ENCODE data around the gene PLD6.

Gene PLD6

GRCh38 chr17:17182598-17183136 is 23.5 kb downstream of the PLD6 start:
- Histone ChIP-seq H3K4me1 (ENCODE audit: control insufficient read depth, insufficient read depth, low read length) (peaks cover 4% of the 10 kb centered on the region; the same call in 1 of the 2 replicates), H3K4me3 (ENCODE audit: low read depth, low read length) (no peak overlapping the region), H3K36me3 (ENCODE audit: control insufficient read depth, insufficient read depth, low read length) (peaks cover 69% of the 10 kb centered on the region), H3K9ac (ENCODE audit: low read length) (no peak overlapping the region), H3K9me3 (ENCODE audit: control insufficient read depth, insufficient read depth, low read depth, low read length) (no peaks in the 10 kb centered on the region), H3K27me3 (ENCODE audit: control insufficient read depth, insufficient read depth, low read length) (no peaks in the 10 kb centered on the region), H3K27ac (ENCODE audit: low read depth, low read length) (no peak overlapping the region)

DNA sequence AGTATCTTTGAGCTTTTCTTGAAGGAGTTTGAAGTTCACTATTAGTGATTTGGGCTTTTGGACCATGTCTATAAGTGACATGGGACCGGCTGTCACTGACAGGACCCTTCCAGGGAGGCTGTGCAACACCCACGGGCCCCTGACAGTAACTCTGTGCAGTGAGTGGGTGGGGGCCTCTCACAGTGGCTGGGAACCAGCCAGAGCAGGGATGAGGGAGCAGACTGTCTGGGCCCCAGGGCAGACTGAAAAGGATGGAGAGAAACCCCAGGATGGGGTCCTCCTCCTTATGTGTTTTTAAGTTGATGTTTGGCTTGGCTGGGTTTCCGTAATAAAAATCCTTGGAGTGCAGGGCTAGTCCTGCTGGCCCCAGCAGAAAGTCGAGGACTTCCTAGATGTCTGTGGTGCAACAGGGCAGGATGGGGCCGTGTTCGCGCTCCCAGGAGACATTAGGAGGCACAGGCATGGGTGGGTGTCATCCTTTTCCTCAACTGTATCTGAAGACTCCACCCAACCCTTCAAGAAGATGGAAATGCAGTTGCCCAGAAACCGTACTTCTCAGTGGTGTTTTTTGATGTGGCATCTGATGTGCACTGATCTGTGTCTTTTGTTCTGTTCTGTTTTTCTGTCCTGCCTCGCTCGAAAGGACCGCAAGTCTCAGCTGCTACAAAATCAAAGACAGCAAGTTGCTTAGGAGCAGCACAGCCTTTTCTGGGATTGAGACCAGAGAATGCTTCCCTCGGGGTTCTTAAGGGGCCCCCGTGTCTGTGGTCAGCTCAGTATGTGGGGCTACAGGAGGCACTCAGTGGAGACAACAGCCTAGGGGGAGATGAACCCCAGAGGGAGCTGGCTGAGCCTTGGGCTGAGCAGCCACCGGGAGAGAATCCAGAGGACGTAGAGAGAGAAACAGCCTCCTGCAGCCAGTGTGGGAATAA is 24.2 kb downstream of the PLD6 start:
- no peaks in the 10 kb centered on the region for H3K9me3 ChIP-seq (ENCODE audit: control insufficient read depth, insufficient read depth, low read depth, low read length)
- no peak overlapping the region for H3K9ac ChIP-seq (ENCODE audit: low read length)
- H3K27ac ChIP-seq (ENCODE audit: low read depth, low read length) = no peak overlapping the region
- H3K27me3 ChIP-seq (ENCODE audit: control insufficient read depth, insufficient read depth, low read length) = no peaks in the 10 kb centered on the region
- no peak overlapping the region for H3K4me3 ChIP-seq (ENCODE audit: low read depth, low read length)
- peaks cover 4% of the 10 kb centered on the region; the same call in 1 of the 2 replicates for H3K4me1 ChIP-seq (ENCODE audit: control insufficient read depth, insufficient read depth, low read length)
- peaks cover 71% of the 10 kb centered on the region for H3K36me3 ChIP-seq (ENCODE audit: control insufficient read depth, insufficient read depth, low read length)

- Histone ChIP-seq H3K4me3 (ENCODE audit: low read depth, low read length) (no peak overlapping the region), H3K9me3 (ENCODE audit: control insufficient read depth, insufficient read depth, low read depth, low read length) (no peaks in the 10 kb centered on the region), H3K36me3 (ENCODE audit: control insufficient read depth, insufficient read depth, low read length) (peaks cover 78% of the 10 kb centered on the region), H3K27ac (ENCODE audit: low read depth, low read length) (no peak overlapping the region), H3K9ac (ENCODE audit: low read length) (no peak overlapping the region), H3K27me3 (ENCODE audit: control insufficient read depth, insufficient read depth, low read length) (no peaks in the 10 kb centered on the region), H3K4me1 (ENCODE audit: control insufficient read depth, insufficient read depth, low read length) (0 out of 2 replicates have a peak, but pooled peaks cover under 1% of the 10 kb centered on the region)
Measured at GRCh38 chr17:17180741-17181525, 25.2 kb downstream of the PLD6 start.

- Histone ChIP-seq H3K27ac (ENCODE audit: low read depth, low read length) (no peak overlapping the region), H3K9me3 (ENCODE audit: control insufficient read depth, insufficient read depth, low read depth, low read length) (no peaks in the 10 kb centered on the region), H3K27me3 (ENCODE audit: control insufficient read depth, insufficient read depth, low read length) (no peaks in the 10 kb centered on the region), H3K4me1 (ENCODE audit: control insufficient read depth, insufficient read depth, low read length) (no peaks in the 10 kb centered on the region), H3K9ac (ENCODE audit: low read length) (no peak overlapping the region), H3K36me3 (ENCODE audit: control insufficient read depth, insufficient read depth, low read length) (peaks cover 86% of the 10 kb centered on the region), H3K4me3 (ENCODE audit: low read depth, low read length) (no peak overlapping the region)
Measured at GRCh38 chr17:17180141-17180603, 26.0 kb downstream of the PLD6 start.

DNA sequence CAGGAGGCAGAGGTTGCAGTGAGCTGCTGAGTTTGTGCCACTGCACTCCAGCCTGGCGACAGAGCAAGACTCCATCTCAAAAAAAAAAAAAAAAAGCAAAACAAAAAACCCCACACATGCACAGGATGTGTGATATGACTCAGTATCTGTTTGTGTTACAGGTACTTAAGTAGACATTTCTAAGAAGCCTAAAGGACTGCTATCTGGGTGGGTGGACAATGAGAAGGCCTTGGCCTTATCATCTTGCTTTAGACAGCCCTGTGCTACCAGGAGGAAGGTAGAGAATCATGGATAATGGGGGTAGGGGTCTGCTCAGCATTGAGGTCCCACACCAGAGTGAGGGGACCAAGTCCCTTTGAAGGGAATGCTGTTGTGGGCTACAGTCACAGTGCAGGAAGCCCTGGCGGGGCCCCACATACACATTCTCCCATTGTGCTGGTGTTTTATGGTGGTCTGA is 26.7 kb downstream of the PLD6 start:
- no peak overlapping the region for H3K27ac ChIP-seq (ENCODE audit: low read depth, low read length)
- no peaks in the 10 kb centered on the region for H3K27me3 ChIP-seq (ENCODE audit: control insufficient read depth, insufficient read depth, low read length)
- peaks cover 91% of the 10 kb centered on the region for H3K36me3 ChIP-seq (ENCODE audit: control insufficient read depth, insufficient read depth, low read length)
- no peaks in the 10 kb centered on the region for H3K9me3 ChIP-seq (ENCODE audit: control insufficient read depth, insufficient read depth, low read depth, low read length)
- no peak overlapping the region for H3K9ac ChIP-seq (ENCODE audit: low read length)
- no peak overlapping the region for H3K4me3 ChIP-seq (ENCODE audit: low read depth, low read length)
- H3K4me1 ChIP-seq (ENCODE audit: control insufficient read depth, insufficient read depth, low read length) = no peaks in the 10 kb centered on the region

DNA sequence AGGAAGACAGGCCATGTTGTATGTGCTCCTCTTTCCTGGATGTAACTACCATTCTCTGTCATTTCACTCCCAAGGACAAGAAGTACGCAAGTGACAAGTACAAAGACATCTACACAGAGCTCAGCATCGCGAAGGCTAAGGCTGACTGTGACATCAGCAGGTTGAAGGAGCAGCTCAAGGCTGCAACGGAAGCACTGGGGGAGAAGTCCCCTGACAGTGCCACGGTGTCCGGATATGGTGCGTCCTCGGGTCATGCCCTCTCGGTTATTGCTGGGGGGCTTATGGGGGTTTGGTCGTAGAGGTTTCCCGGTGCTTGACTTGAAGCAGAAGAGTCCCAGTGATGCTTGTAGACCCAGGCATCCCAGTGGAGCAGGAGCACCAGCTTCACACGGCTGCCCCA is 29.0 kb downstream of the PLD6 start:
- Histone ChIP-seq H3K9ac (ENCODE audit: low read length) (no peak overlapping the region), H3K27me3 (ENCODE audit: control insufficient read depth, insufficient read depth, low read length) (no peaks in the 10 kb centered on the region), H3K4me3 (ENCODE audit: low read depth, low read length) (no peak overlapping the region), H3K4me1 (ENCODE audit: control insufficient read depth, insufficient read depth, low read length) (peaks cover 7% of the 10 kb centered on the region; the same call in 1 of the 2 replicates), H3K9me3 (ENCODE audit: control insufficient read depth, insufficient read depth, low read depth, low read length) (no peaks in the 10 kb centered on the region), H3K36me3 (ENCODE audit: control insufficient read depth, insufficient read depth, low read length) (peaks cover 91% of the 10 kb centered on the region), H3K27ac (ENCODE audit: low read depth, low read length) (no peak overlapping the region)

DNA sequence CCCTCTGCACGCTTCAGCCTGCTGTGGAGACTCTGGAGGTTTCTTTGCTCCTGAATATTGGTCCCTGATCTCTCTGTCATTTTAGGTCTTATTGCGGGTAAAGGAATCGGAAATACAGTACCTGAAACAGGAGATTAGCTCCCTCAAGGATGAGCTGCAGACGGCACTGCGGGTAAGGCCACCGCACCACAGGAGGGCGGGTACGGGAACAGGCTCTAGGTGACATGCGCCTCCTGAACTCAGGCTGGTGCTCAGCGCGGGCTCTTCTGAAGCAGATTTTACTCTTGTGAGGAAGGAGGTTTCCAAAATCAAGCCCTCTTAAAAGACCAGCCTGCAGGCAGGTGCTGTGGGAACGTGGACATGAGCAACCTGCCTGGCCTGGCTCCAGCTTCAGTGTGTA is 29.8 kb downstream of the PLD6 start:
- peaks cover 88% of the 10 kb centered on the region for H3K36me3 ChIP-seq (ENCODE audit: control insufficient read depth, insufficient read depth, low read length)
- H3K4me3 ChIP-seq (ENCODE audit: low read depth, low read length) = no peak overlapping the region
- H3K9ac ChIP-seq (ENCODE audit: low read length) = no peak overlapping the region

GRCh38 chr17:17175917-17176316 is 30.2 kb downstream of the PLD6 start:
- Histone ChIP-seq H3K9ac (ENCODE audit: low read length) (no peak overlapping the region), H3K27me3 (ENCODE audit: control insufficient read depth, insufficient read depth, low read length) (no peaks in the 10 kb centered on the region), H3K4me1 (ENCODE audit: control insufficient read depth, insufficient read depth, low read length) (peaks cover 14% of the 10 kb centered on the region; the same call in 1 of the 2 replicates), H3K27ac (ENCODE audit: low read depth, low read length) (no peak overlapping the region), H3K36me3 (ENCODE audit: control insufficient read depth, insufficient read depth, low read length) (peaks cover 84% of the 10 kb centered on the region), H3K4me3 (ENCODE audit: low read depth, low read length) (no peak overlapping the region), H3K9me3 (ENCODE audit: control insufficient read depth, insufficient read depth, low read depth, low read length) (no peaks in the 10 kb centered on the region)

More for the DNA sequence above, 29.8 kb downstream of the PLD6 start:
- no peaks in the 10 kb centered on the region for H3K9me3 ChIP-seq (ENCODE audit: control insufficient read depth, insufficient read depth, low read depth, low read length)
- no peak overlapping the region for H3K27ac ChIP-seq (ENCODE audit: low read depth, low read length)
- no peaks in the 10 kb centered on the region for H3K27me3 ChIP-seq (ENCODE audit: control insufficient read depth, insufficient read depth, low read length)
- H3K4me1 ChIP-seq (ENCODE audit: control insufficient read depth, insufficient read depth, low read length) = peaks cover 14% of the 10 kb centered on the region; the same call in 1 of the 2 replicates

DNA sequence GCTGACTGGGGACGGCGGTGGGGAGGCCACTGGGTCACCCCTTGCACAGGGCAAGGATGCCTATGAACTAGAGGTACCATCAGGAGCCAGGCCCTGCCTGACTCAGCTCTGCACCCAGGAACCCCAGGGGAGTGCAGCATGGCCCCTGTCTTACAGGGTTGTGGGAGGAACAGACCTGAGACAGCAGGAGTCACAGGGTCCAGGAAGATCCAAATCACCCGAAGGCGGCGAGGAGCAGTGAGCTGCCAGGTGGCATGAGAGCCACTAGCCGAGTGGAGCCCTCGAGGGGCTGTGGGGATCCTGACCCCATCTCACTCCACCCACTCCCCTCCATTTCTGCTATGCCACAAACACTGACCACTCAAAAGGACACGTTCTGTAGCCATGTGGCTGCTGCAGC is 30.8 kb downstream of the PLD6 start:
- Histone ChIP-seq H3K9ac (ENCODE audit: low read length) (no peak overlapping the region), H3K27ac (ENCODE audit: low read depth, low read length) (no peak overlapping the region), H3K4me3 (ENCODE audit: low read depth, low read length) (no peak overlapping the region), H3K36me3 (ENCODE audit: control insufficient read depth, insufficient read depth, low read length) (peaks cover 78% of the 10 kb centered on the region), H3K27me3 (ENCODE audit: control insufficient read depth, insufficient read depth, low read length) (no peaks in the 10 kb centered on the region), H3K4me1 (ENCODE audit: control insufficient read depth, insufficient read depth, low read length) (peaks cover 14% of the 10 kb centered on the region; the same call in 1 of the 2 replicates), H3K9me3 (ENCODE audit: control insufficient read depth, insufficient read depth, low read depth, low read length) (no peaks in the 10 kb centered on the region)

DNA sequence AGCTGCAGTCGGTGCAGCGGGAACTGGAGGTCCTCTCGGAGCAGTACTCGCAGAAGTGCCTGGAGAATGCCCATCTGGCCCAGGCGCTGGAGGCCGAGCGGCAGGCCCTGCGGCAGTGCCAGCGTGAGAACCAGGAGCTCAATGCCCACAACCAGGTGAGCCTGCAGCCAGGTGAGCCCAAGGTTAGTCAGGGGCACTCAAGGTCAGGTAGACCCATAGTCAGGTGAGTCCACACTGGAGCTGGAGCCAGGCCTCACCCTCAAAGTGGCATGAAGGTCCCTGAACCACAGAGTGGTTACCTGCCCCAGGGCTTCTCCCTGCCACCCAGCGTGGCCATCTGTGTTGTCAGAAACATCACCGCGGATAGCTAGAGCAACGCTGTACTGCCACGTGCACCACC is 32.2 kb downstream of the PLD6 start:
- no peaks in the 10 kb centered on the region for H3K27me3 ChIP-seq (ENCODE audit: control insufficient read depth, insufficient read depth, low read length)
- H3K4me1 ChIP-seq (ENCODE audit: control insufficient read depth, insufficient read depth, low read length) = peaks cover 14% of the 10 kb centered on the region; the same call in 1 of the 2 replicates
- H3K9me3 ChIP-seq (ENCODE audit: control insufficient read depth, insufficient read depth, low read depth, low read length) = no peaks in the 10 kb centered on the region
- no peak overlapping the region for H3K4me3 ChIP-seq (ENCODE audit: low read depth, low read length)
- H3K27ac ChIP-seq (ENCODE audit: low read depth, low read length) = no peak overlapping the region
- H3K36me3 ChIP-seq (ENCODE audit: control insufficient read depth, insufficient read depth, low read length) = peaks cover 70% of the 10 kb centered on the region
- no peak overlapping the region for H3K9ac ChIP-seq (ENCODE audit: low read length)
